ENCODE results near the gene MIPEP.
"Not testable (repeated sequence)": the region's sequence is repeated elsewhere in the genome, so short reads cannot be mapped to it uniquely, and the experiment has no call there.

Gene MIPEP

DNA sequence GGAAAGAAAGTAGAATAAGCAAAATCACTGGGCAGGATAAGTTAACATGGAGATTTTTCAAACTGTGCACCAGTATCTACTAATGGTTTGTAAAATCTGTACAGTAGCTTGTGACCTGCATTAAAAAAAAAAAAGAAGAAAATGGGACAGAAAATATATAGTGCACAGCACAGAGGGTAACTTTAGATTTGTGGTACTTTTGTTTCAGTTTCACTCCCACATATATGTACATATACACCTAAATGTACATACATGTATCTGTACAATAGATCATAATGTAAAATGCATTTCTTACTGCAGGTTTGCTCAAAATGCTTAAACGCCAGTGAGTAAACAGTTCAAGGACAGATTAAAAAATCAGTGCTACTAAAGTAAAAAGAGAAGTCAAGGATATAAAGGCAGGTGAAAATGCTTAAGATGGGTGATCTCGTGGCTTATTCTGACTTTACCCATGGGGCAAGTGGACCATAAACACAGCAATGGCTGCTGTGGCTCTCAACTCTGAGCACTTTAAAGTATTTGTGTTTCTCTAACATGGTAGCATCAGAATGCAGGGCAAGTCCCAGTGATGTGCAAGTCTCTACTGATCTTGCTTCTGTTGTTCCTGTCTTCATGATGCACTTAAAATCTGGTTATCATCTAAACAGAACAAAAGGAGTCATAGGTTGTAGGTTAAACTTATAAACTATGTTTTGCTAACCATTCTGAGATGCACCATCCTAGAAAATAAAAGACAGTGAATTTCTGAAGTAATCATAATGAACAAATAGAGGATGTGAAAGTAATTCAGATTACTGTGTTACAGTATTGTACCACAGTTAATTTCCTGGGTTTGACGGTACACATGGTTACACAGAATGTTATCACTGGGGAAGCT lies 112.3 kb downstream of the MIPEP start:
- DNase-seq (ENCODE audit: low read depth): no peak

DNA sequence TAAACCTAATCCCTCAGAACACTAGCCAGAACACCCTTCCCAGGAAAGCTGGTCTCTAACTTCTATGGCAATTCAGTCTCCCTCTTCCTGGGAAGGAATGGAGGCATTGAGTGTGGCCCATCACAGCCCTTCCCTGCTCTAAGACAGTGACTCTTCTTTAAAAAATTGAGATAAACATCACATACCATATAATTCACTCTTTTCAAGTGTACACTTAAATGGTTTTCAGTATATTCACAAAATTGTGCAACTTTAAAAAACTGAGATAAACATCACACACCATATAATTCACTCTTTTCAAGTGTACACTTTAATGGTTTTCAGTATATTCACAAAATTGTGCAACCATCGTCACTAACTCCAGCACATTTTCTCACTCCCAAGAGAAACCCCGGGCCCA lies 116.5 kb downstream of the MIPEP start:
- no peak for DNase-seq (ENCODE audit: low read depth)

DNA sequence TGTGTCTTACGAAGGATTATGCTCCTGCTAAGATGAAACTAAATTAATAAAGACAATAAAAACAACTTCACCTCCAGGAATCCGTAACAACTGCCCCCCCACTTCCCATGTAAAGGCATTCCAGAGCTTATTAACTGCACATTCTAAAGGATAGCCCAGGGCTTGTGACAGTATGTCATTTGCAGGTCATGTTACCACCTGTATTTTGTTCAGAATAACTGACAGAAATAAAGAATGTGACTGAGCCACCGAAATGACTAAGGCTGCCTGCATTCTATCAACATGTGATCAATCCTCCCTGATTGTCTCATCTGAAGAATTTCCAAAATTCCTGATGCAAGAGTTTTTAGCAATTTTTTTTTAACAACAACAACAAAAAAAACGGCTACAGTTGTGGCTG lies 117.2 kb downstream of the MIPEP start:
- DNase-seq (ENCODE audit: low read depth): peak; percentile 38

DNA sequence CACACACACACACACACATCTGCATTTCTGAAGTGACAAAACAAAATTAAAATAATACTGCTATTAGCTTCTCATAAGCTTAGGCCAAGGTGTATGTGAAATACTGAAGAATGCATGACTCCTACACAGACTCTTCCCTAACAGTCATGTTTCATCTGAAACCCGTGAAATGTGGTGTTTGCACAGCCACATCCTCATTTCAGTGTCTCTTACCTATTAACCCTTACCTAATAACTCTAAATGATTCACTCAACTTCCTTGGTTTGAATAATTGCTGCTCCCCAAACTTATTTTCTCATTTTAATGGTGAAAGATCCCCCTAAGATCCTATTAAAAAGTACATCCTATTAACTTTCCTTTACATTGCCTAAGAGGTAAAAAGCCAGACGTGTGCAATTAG lies 117.6 kb downstream of the MIPEP start:
- no peak for DNase-seq (ENCODE audit: low read depth)

DNA sequence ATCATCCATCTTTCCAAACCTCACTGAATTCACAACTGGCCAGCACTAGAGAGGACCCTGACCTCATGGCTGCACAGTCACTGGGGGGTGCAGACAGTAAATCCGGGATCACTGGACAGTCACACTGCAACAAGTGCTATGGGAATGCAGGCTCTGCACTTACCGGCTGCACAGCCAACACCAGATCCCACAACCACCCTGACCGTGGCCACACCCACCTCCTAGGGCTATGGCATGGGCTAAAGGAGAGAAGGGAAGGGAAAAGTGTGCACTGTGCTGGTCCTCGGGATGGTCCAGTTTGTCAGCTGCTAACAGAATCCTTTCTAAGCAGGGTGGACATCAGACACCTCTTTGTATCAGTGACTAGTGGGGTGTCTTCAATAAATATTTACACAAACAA lies 118.2 kb downstream of the MIPEP start:
- DNase-seq (ENCODE audit: low read depth): no peak

DNA sequence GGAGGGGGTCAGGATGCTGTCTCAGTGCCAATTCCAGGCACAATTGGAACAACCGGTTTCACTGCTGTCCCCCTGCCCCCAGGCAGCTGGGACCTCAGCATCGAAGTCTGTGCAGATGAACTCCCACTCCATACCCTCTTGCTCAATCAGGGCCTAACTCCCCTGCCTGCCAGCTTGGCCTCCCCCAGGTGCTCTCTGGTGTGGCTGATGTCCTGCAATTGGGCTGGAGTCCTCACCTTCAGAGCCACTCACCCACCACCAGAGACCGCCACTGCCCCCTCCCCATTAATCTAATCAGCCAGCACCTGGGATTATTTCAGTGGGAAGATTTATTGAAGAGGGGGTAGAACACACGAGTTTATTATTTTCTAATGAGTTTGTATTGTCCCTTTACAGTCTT lies 118.8 kb downstream of the MIPEP start:
- no peak for DNase-seq (ENCODE audit: low read depth)

DNA sequence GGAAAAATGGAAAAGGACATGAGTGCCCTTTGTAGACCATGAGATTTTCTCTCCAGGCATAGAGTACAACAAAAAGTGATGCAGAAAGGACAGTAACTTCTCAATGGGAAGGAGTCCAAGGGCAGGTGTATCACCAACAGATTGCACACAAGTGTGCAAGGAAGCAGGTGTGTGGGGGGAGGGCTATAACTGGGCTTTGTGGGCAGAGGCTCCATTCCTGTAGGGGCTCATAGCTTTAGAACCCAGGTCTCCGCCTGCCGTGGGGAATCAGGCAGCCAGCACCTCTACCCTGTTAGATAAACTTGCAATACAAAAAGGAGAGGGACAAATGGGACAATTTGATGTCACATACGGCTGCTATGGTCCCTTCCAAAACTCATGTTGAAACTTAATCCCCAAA lies 119.8 kb downstream of the MIPEP start:
- no peak for DNase-seq (ENCODE audit: low read depth)

DNA sequence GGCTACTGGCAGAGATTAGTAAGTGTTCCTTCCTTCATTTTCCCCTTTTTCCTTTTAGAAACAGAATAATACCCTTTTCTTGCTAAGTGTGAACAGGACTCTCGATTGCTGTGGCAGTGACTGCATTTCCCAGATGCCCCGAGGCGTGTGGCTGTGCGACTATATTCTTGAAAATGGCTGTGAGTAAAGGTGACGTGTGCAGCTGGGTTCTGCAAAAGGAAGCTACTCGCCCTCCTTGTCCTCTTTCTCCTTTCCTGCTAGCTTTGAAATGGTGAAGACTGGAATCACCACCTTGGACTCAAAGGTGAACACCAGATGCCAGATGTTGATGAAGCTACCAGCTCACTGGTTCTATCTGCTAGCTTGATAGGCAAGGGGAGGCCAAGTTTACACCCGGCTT lies 121.4 kb downstream of the MIPEP start:
- DNase-seq (ENCODE audit: low read depth): no peak

DNA sequence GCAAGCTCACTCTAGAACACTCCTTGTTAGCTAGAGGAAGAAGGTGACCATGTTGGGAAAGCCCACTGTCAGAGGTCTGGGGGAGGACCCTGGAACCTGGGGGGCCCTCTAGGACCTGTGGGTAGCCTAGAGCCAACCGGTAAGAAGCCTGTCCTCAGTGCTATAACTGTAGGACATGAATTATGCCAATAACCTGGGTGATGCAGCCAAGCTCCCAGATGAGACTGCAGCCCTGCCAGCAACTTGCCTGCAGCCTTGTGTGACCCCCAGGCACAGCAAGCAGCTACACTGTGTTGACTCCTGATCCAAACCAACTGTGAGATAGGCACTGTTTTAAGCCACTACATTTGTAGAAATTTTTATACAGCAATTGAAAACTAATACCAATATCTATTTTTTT lies 122.3 kb downstream of the MIPEP start:
- no peak for DNase-seq (ENCODE audit: low read depth)

DNA sequence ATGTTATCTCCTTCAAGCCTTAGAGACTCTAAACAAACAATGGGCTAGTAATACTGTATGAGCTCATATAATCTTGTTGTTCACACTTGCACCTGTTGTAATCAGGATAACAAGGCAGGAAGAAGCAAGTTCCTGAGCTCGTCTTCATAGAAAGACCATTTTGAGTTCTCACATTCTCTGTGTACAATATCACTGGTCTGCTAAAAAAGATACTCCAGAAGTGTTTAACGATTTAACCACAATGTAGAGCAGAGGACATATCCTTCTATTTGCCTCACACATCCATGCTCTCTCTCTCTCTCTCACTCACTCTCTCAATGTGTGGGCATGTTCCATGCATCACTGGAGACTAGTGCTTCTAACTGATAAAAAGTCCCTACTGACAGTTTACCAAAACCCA lies 122.9 kb downstream of the MIPEP start:
- DNase-seq (ENCODE audit: low read depth): no peak

DNA sequence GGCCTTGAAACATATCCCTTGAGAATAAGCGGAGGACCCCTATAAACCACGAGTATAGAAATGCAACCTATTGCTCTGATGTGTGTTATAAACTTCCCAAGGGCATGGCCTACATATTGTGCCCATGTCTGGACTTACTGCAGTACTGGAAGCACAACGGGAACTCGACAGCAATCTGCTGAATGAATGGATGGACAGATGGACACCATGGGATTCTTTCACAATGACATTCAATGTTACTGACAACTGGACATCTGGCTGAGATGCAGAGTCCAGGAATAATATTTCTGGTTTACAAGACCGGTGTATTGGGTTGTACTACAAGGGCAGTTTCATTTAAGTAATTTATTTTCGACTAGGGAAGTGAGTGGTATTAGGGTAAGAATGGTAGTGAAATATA lies 123.7 kb downstream of the MIPEP start:
- no peak for DNase-seq (ENCODE audit: low read depth)

DNA sequence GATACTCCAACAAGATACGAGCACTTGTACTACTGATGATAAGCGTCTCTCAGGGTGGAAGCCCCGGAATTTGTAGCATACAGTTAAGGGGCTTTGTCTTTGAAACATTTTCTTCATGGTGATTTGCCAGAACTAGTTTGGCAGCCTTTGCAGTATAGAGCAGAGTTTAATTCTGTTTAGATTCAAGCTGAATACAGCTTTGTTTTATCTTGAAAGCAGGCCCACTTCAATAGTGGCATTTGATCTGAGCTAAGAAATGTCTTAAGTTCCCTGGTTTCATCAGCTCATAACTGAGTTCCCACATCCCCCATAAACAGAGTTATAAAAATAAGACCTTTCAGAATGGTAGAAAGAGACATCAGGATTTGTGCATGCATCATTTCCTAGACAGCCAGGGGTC lies 125.9 kb downstream of the MIPEP start:
- DNase-seq (ENCODE audit: low read depth): no peak

DNA sequence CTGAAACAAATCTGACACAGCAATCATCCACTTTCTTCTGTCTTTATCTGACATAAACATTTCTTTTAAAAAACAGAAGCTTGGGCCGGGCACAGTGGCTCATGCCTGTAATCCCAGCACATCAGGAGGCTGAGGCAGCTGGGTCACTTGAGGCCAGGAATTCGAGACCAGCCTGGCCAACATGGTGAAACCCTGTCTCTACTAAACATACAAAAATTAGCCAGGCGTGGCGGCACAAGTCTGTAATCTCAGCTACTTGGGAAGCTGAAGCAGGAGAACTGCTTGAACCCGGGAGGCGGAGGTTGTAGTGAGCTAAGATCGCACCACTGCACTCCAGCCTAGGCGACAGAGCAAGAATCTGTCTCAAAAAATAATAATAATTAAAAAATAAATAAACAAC lies 127.4 kb downstream of the MIPEP start:
- not testable (repeated sequence) for DNase-seq (ENCODE audit: low read depth)

DNA sequence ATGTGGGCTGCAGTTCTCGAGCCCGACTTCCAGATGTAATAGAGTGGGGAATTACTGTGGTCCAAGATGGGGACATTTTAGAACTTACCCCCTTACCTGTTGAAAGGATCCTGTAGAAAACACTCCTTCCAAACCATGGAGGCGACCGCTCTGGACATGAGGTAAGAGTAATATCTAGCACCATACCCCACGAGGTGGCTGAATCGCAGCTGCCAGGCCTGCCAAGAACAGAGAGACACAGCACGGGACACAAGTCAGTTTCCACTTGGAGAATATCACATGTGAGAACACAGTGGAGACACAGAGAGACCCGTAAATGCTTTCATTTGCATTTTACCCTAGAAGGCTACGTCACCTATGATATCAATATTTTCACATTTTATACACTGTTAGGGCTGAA lies 129.2 kb downstream of the MIPEP start:
- DNase-seq (ENCODE audit: low read depth): no peak

DNA sequence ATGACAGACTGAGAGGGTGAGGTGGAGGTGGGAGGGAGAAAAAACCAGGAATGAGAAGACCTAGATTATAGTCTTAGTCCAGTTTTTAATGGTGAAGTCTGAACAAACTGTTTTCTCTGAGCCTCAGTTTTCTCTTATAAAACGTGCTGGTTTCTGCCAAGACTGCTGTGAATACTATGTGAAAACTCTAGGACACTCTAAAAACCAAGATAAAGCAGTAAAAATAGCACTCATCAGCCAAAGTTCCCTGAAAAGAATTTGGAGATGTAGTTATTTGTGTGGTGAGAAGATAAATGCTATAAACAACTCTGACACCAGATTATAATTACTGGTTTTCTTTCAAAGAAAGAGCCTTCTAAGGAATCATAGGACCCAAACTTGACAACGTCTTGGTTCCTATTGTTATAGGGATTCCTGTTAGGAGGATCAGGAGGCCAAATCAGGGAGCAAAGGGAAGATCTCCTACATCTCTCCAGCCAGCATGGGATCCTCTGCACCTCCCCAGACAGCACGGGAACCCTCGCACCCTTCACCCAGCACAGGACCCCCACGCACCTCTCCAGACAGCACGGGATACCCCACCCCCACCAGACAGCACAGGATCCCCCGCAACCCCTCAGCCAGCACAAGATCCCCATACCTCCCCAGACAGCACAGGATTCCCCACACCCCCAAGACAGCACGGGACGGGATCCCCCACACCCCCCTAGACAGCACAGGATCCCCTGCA lies 130.2 kb downstream of the MIPEP start:
- DNase-seq (ENCODE audit: low read depth): no peak

DNA sequence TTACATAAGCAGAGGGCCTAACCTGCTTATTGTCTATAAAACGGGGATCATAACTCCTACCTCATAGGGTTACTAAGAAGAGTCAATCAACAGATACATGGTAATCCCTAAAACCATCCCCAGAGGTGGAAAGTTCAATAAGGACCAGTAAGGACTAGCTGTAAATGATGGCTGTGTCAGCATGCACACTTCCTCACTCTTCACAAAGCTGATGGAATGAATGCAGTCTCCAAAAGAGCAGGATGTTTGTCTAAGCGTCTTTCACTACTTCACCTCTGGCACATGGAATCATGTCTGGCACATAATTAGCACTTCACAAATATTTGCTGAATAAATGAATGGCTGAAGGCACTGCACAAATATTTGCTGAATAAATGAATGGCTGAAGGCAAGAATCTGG lies 134.2 kb downstream of the MIPEP start:
- DNase-seq (ENCODE audit: low read depth): no peak

DNA sequence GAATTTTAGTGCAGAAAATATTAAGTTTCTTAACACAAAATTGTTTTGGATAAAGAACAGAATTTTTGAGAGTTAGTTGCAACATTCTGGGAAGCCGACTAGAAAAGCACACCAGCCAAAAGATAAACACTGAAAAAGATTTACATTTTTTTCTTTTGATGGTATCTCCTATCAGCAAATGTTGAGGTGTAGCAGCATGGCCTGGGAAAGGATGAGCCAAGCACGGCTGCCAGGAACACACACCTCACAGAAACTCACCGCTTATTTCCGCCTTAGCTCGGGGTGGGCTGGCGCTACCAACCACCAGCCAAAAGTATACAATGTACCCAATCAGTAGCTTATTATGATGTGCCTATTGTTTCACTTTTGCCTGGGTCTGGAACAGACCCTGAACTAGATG lies 134.7 kb downstream of the MIPEP start:
- peak; percentile 48 for DNase-seq (ENCODE audit: low read depth)

DNA sequence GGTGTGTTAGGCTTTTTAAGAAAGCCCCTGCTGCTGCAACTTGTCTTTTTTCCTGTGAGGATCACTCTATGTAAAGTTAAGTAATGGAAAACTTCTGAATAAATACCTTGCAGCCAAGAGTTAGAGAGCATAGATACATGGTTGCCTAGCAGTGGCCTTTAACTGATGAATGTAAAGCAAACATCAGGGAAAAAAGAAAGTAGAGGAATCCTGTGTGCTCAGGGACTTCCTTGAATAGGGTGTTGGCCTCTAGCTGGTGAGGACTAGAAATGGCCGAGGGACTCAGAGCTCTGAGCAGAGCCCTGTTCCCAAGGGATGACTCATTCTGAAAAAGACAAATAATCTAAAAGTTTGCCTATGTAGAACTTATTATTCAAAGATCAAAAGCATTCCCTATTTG lies 135.7 kb downstream of the MIPEP start:
- peak; percentile 65 for DNase-seq (ENCODE audit: low read depth)

DNA sequence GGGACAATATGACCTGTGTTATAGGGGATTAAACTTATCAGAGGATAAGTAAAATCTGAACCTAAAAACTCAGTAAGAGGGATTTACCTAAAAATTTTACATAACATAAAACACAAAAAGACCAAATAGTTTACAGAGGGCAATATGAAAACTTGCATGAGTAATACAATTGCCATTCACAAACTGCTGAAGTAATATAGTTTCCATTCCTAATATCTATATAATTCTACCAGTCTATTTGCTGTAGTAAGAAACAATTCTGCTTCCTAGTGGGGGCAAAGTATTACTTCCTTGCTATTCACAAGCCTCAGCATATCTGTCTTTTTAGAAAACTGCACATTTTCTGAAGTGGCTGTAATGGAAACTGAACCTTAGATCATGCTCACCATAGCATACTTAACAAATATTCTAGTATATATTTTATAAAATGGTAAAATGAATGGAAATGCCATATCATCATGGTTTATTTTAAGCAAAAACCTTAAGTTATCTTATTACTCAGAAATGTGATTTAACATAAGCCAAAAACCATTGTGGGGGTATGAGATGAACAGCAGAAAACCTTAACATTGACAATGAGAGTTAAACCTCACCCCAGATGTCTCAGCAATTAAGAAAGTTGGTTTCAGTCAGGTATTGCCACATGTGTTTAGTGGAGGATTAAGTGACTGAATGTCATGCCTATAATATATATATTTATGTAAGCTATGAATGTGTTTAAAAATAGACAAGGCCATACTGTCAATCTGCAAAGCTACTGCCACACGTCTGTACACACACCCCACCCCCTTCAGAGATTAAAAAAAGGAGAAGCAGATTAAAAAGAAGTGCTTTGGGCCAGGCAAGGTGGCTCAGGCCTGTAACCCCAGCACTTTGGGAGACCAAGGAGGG lies 136.8 kb downstream of the MIPEP start:
- peak; percentile 59 for DNase-seq (ENCODE audit: low read depth)

DNA sequence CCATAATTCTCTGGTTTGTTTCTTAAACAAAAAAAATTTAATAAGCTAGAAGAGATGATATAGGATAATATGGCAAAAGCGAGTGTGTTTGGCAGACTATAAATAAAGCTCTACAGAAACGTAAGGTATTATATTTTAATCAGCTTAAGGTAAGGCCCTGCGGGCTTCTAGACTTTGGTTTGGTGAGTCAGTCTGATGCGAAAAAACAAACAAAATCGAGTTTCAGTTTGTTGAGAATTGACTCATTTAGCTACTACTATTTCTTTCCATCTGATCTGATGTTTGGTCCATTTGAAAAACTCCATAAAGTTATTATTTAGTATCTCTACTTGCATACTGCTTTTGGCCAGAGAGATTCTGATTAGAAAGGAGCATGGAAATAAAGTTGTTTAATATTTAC lies 138.0 kb downstream of the MIPEP start:
- peak; percentile 65 for DNase-seq (ENCODE audit: low read depth)

DNA sequence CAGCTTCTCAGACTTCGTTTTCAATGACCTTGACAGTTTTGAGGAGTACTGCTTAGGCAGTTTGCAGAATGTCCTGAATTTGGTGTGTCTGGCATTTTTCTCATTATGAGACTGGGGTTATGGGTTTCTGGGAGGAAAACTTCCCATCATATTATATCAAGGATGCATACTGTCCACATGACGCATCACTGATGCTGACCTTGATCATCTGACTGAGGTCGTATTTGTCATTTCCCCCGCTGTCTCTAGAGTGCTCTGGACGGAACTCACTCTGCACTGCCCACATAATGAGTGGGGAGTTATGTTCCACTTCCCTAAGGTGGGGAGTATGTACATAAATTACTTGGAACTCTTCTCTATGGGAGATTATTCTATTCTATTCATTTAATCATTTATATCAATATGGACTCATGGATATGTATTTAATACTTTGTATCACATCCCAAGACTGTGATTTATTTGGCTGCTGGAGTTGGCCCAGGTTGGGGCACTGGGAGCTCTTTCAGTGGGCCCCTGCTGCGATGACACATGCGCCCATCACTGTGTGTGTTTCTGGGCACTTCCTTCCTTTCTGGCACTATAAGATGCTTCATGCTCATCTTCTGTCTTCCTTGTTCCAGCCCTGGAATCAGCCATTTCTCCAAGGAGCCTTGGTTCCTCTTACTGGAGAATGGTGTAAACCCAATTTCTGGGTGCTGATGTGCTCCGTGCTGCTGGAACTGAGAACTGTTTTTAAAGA lies 138.6 kb downstream of the MIPEP start:
- peak; percentile 72 for DNase-seq (ENCODE audit: low read depth)
